ENCODE data around the gene TANC1.

GRCh38 chr2:159185401-159186130 is 217.1 kb downstream of the TANC1 start:
- TF ChIP-seq POLR2AphosphoS5 (IDR thresholded peaks at IDR 0.05; ENCODE audit: insufficient read depth in 1 of 2, low read depth in 1 of 2): no peak
- no peak for TF ChIP-seq CTCF (IDR thresholded peaks at IDR 0.05)
- no peak for TF ChIP-seq POLR2A (IDR thresholded peaks at IDR 0.05)

Measured in vagina (tissue), 2 donors.